GM12873 (cell line): ENCODE data around the gene CDK5RAP3.

Experiments
- TF ChIP-seq, protein P1 (sequence below): IDR thresholded peaks from 2 replicates; pipeline ENCODE4 v1.5.1; 2012; ENCODE audit warnings: low read depth, mild to moderate bottlenecking, moderate library complexity, low read length, control low read depth; ENCODE audit not compliant: insufficient read depth; ENCODE audit errors: missing control alignments

CDK5RAP3 gene

DNA sequence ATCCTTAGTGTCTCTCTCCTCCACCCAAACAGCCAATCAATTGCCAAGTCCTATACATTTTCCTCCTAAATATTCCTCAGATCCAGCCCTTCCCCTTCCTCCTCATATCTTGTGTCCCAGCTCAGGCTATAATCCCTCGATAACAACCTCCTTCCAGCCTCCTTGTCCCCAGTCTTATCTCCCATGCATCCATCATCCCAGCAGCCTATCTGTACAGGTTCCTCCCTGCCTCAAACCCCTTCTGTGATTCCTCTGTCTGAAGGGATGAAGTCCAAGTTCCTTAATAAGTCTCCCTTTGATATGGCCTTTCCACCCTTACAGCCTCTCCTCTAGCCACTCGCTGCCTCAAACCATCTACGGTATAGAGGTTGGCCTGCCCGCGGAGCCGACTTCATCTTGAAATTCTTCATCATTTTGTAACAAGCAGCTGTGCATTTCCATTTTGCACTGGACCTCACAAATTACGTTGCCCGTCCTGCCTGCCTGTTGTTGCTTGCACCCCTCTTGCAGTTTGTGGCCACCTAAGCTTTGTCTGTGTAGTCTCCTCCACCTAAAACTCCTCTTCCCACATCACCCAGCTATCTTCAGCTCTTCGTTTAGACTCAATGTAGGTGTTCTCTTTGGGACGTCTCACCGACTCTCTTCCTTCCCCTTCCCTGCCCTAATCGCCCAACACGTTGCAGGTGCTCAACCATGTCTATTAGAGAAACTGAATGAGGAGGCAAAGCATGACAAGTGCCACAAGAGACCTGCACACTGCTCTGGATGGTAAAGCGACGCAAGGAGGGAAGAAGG is 786 bp upstream of the CDK5RAP3 start:
- TF ChIP-seq, protein P1, sequence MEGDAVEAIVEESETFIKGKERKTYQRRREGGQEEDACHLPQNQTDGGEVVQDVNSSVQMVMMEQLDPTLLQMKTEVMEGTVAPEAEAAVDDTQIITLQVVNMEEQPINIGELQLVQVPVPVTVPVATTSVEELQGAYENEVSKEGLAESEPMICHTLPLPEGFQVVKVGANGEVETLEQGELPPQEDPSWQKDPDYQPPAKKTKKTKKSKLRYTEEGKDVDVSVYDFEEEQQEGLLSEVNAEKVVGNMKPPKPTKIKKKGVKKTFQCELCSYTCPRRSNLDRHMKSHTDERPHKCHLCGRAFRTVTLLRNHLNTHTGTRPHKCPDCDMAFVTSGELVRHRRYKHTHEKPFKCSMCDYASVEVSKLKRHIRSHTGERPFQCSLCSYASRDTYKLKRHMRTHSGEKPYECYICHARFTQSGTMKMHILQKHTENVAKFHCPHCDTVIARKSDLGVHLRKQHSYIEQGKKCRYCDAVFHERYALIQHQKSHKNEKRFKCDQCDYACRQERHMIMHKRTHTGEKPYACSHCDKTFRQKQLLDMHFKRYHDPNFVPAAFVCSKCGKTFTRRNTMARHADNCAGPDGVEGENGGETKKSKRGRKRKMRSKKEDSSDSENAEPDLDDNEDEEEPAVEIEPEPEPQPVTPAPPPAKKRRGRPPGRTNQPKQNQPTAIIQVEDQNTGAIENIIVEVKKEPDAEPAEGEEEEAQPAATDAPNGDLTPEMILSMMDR, result no peak

DNA sequence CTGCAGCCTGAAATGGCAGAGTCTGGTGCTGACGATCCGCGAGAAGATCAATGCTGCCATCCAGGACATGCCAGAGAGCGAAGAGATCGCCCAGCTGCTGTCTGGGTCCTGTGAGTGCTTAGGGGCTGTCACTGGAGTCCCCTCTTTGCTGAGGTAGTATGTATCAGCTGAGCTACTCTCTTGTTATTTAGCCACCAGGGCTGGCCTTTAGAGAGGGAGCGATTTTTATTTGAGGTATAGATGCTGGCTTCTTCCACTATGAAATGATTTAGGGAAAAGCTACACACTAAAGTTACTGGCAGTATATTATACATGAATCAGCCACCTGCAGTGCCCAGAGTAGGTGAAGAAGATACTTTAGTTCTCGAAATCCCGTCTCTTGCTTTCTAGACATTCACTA is 2.6 kb downstream of the CDK5RAP3 start:
- TF ChIP-seq, protein P1, result no peak

DNA sequence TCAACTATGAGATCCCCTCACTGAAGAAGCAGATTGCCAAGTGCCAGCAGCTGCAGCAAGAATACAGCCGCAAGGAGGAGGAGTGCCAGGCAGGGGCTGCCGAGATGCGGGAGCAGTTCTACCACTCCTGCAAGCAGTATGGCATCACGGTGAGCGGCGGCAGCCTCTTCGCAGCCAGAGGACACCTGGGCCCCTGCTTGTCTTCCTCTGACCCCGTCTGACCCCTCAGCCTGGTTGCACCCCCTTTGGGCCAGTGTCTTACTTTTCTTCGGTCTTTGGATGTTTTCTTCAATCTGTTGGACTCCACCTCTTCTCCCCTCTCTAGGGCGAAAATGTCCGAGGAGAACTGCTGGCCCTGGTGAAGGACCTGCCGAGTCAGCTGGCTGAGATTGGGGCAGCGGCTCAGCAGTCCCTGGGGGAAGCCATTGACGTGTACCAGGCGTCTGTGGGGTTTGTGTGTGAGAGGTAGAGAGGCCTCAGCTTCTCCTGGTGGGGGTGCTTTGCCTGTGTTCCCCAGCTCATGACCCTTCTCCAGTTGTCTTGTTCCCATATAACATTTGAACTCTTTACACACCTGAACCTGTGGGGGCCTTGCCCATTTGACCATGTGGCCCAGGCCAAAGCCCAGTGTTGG is 4.4 kb downstream of the CDK5RAP3 start:
- TF ChIP-seq, protein P1, result no peak

DNA sequence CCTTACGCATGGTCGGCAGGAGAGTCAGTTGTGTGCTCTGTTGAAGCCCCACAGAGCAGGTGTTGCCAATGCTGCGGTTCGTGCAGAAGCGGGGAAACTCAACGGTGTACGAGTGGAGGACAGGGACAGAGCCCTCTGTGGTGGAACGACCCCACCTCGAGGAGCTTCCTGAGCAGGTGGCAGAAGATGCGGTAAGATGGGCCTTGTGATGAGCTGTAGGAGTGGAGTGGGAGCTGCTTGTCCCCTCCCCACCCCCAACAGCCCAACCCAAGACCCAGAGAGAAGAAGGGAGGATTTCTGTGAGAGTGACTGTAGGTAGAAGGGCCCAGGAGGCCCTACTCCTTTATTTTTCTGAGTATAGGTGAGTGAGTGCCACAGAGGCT is 4.9 kb downstream of the CDK5RAP3 start:
- TF ChIP-seq, protein P1, result no peak

DNA sequence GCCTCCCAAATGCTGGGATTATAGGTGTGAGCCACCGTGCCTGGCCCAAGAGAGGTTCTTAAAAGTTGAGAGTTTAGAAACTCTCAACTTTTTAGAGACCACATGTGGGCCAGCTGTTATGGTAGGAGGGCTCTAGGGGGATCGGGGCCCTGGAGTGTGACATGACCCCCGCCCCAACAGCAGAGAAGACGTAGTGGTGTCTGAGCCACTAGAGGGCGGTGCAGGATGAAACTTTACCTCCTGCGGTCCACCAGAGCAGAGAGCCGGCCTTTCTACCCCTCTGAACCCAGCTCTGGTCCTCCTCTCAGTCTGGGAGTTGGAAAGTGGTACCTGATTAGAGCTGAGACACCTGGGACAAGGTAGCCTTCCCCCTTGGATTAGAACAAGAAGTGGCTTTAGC is 7.4 kb downstream of the CDK5RAP3 start:
- TF ChIP-seq, protein P1, result peak; percentile 87

DNA sequence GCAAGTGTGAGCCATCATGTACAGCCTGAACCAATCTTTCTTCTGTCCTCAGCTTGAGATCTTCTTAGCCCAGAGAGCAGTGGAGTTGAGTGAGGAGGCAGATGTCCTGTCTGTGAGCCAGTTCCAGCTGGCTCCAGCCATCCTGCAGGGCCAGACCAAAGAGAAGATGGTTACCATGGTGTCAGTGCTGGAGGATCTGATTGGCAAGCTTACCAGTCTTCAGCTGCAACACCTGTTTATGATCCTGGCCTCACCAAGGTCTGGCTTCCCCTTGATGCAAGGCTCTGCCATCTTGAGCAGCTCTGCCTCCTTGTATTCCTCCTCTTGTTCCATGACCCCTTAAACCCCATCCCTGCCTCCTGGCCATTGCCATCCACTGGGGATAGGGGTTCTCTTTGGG is 9.6 kb downstream of the CDK5RAP3 start:
- TF ChIP-seq, protein P1, result no peak

DNA sequence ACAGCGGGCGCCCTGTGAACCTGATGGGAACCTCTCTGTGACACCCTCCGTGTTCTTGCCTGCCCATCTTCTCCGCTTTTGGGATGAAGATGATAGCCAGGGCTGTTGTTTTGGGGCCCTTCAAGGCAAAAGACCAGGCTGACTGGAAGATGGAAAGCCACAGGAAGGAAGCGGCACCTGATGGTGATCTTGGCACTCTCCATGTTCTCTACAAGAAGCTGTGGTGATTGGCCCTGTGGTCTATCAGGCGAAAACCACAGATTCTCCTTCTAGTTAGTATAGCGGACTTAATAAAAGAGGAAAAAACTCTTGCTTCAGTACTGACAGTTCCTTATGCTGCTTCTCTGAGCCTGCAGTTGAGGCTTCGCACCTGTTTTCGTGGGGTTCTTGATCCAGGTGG is 10.5 kb downstream of the CDK5RAP3 start:
- TF ChIP-seq, protein P1, result no peak
